Measurements from ENCODE around the gene MAP3K2.

GRCh38 chr2:127423478-127423843, 35.7 kb upstream of the MAP3K2 start:
- TF ChIP-seq ZNF670 (tag by site-specific recombination; IDR thresholded peaks at IDR 0.05; ENCODE audit: low read depth) (no peak), ATF2 (tag by site-specific recombination; IDR thresholded peaks at IDR 0.05; ENCODE audit: low read depth) (no peak), ZBTB1 (tag by site-specific recombination; IDR thresholded peaks at IDR 0.05) (no peak), ZNF184 (tag by site-specific recombination; IDR thresholded peaks at IDR 0.05) (no peak), ZNF24 (tag by site-specific recombination; IDR thresholded peaks at IDR 0.05) (no peak)
- TF ChIP-seq, protein P1, sequence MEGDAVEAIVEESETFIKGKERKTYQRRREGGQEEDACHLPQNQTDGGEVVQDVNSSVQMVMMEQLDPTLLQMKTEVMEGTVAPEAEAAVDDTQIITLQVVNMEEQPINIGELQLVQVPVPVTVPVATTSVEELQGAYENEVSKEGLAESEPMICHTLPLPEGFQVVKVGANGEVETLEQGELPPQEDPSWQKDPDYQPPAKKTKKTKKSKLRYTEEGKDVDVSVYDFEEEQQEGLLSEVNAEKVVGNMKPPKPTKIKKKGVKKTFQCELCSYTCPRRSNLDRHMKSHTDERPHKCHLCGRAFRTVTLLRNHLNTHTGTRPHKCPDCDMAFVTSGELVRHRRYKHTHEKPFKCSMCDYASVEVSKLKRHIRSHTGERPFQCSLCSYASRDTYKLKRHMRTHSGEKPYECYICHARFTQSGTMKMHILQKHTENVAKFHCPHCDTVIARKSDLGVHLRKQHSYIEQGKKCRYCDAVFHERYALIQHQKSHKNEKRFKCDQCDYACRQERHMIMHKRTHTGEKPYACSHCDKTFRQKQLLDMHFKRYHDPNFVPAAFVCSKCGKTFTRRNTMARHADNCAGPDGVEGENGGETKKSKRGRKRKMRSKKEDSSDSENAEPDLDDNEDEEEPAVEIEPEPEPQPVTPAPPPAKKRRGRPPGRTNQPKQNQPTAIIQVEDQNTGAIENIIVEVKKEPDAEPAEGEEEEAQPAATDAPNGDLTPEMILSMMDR (tag by site-specific recombination; IDR thresholded peaks at IDR 0.05), result no peak
- TF ChIP-seq, protein P2, sequence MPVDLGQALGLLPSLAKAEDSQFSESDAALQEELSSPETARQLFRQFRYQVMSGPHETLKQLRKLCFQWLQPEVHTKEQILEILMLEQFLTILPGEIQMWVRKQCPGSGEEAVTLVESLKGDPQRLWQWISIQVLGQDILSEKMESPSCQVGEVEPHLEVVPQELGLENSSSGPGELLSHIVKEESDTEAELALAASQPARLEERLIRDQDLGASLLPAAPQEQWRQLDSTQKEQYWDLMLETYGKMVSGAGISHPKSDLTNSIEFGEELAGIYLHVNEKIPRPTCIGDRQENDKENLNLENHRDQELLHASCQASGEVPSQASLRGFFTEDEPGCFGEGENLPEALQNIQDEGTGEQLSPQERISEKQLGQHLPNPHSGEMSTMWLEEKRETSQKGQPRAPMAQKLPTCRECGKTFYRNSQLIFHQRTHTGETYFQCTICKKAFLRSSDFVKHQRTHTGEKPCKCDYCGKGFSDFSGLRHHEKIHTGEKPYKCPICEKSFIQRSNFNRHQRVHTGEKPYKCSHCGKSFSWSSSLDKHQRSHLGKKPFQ (tag by site-specific recombination; IDR thresholded peaks at IDR 0.05), result no peak
